IMR-90 (cell line): ENCODE results near the gene HTT. TPM values are rescaled to one million over a fixed set of nuclear protein-coding genes. Genes with fewer than 3 reads are reported as not detected.
A peak's percentile ranks its signal among the peaks of the same experiment; 100 is the strongest.

Source experiments
- ATAC-seq: fragments of 200-7000 bp; cut with Tn5 transposase; 2 replicates; pipeline ENCODE4 v1.9.1; 2020; ENCODE audit warnings: low read depth, mild to moderate bottlenecking, moderate library complexity
- BruUV-seq: library from RNA; stranded (reverse); fragments of 400-500 nt; replicated peaks from 2 replicates; lab custom pipeline; 2021; lab: Mats Ljungman, UMichigan
- CTCF ChIA-PET: fragments of 300-600 bp; formaldehyde crosslinking; extraction: SDS; loops from one replicate; lab custom pipeline; 2021; ENCODE audit warnings: antibody characterized with exemption; lab: Yijun Ruan, JAX
- POLR2A ChIA-PET: fragments of 300-600 bp; sonication (Branson Sonifier 250); formaldehyde crosslinking; loops from one replicate; lab custom pipeline; 2022; ENCODE audit warnings: antibody characterized with exemption; ENCODE audit not compliant: unreplicated experiment; lab: Charles Lee
- DNase-seq: peaks from one replicate; pipeline ENCODE4 v3.0.0; 2013
- H2AFZ ChIP-seq: replicated peaks from 2 replicates; pipeline ENCODE3; 2013; ENCODE audit warnings: low read length, mild to moderate bottlenecking; ENCODE audit not compliant: poor library complexity
- H2AK5ac ChIP-seq: 2 replicates; pipeline ENCODE4 v1.6.1; 2013; ENCODE audit warnings: low read depth, low read length, inconsistent platforms
- H2AK9ac ChIP-seq: replicated peaks from 2 replicates; pipeline ENCODE3; 2013; ENCODE audit warnings: mild to moderate bottlenecking, low read depth, low read length, moderate library complexity; ENCODE audit not compliant: poor library complexity
- H2BK120ac ChIP-seq: 2 replicates; pipeline ENCODE4 v1.6.1; 2013; ENCODE audit warnings: low read depth, low read length, inconsistent platforms
- H2BK15ac ChIP-seq: 3 replicates; pipeline ENCODE4 v1.6.1; 2013; ENCODE audit warnings: low read depth, low read length, inconsistent platforms
- H2BK20ac ChIP-seq: 2 replicates; pipeline ENCODE4 v1.6.1; 2013; ENCODE audit warnings: low read depth, mild to moderate bottlenecking, inconsistent platforms, low read length, moderate library complexity
- H2BK5ac ChIP-seq: 2 replicates; pipeline ENCODE4 v1.6.1; 2013; ENCODE audit warnings: mild to moderate bottlenecking, low read depth, low read length, inconsistent platforms; ENCODE audit not compliant: poor library complexity, severe bottlenecking
- H3K14ac ChIP-seq: replicated peaks from 2 replicates; pipeline ENCODE4 v1.6.1; 2013; ENCODE audit warnings: low read depth, low read length, inconsistent platforms
- H3K18ac ChIP-seq: 2 replicates; pipeline ENCODE4 v1.6.1; 2013; ENCODE audit warnings: low read depth, low read length, control low read depth
- H3K23ac ChIP-seq: 2 replicates; pipeline ENCODE4 v1.6.1; 2013; ENCODE audit warnings: low read depth, low read length, inconsistent platforms
- H3K27ac ChIP-seq: 2 replicates; pipeline ENCODE4 v1.5.1; 2013; ENCODE audit warnings: mild to moderate bottlenecking, control low read depth, low read length; ENCODE audit not compliant: insufficient read depth
- H3K27me3 ChIP-seq: 2 replicates; pipeline ENCODE4 v1.6.1; 2013; ENCODE audit warnings: low read length; ENCODE audit not compliant: control insufficient read depth, insufficient read depth
- H3K36me3 ChIP-seq: 2 replicates; pipeline ENCODE4 v1.6.1; 2013; ENCODE audit warnings: low read length, mixed read lengths; ENCODE audit not compliant: control insufficient read depth, insufficient read depth
- H3K4ac ChIP-seq: 2 replicates; pipeline ENCODE4 v1.6.1; 2013; ENCODE audit warnings: low read depth, low read length, inconsistent platforms
- H3K4me1 ChIP-seq: 2 replicates; pipeline ENCODE4 v1.6.1; 2013; ENCODE audit warnings: low read length, mixed read lengths; ENCODE audit not compliant: control insufficient read depth, insufficient read depth
- H3K4me2 ChIP-seq: 2 replicates; pipeline ENCODE4 v1.6.1; 2013; ENCODE audit warnings: low read depth, mild to moderate bottlenecking, control low read depth, low read length, moderate library complexity
- H3K4me3 ChIP-seq: 2 replicates; pipeline ENCODE4 v1.5.1; 2013; ENCODE audit warnings: low read depth, mild to moderate bottlenecking, control low read depth, low read length, moderate library complexity; ENCODE audit not compliant: insufficient read depth
- H3K56ac ChIP-seq: 2 replicates; pipeline ENCODE4 v1.6.1; 2013; ENCODE audit warnings: low read length, inconsistent platforms; ENCODE audit not compliant: insufficient read depth; ENCODE audit errors: extremely low read depth
- H3K79me1 ChIP-seq, 2 experiments: 2 replicates each; pipeline ENCODE4 v1.6.1; 2013; ENCODE audit warnings: low read length in 2 of 2, inconsistent platforms in 1 of 2, low read depth in 1 of 2
- H3K9ac ChIP-seq: 2 replicates; pipeline ENCODE4 v1.6.1; 2013; ENCODE audit warnings: low read depth, low read length, control low read depth
- H3K9me1 ChIP-seq: 2 replicates; pipeline ENCODE4 v1.6.1; 2013; ENCODE audit warnings: low read length, inconsistent platforms; ENCODE audit not compliant: insufficient read depth
- H3K9me3 ChIP-seq: 2 replicates; pipeline ENCODE4 v1.6.1; 2013; ENCODE audit warnings: low read length; ENCODE audit not compliant: control insufficient read depth, insufficient read depth
- H4K20me1 ChIP-seq: 2 replicates; pipeline ENCODE4 v1.6.1; 2013; ENCODE audit warnings: low read length, inconsistent platforms; ENCODE audit not compliant: insufficient read depth
- H4K5ac ChIP-seq: 2 replicates; pipeline ENCODE4 v1.6.1; 2013; ENCODE audit warnings: mild to moderate bottlenecking, low read depth, low read length, control low read depth
- H4K8ac ChIP-seq, 2 experiments: 2 replicates each; pipeline ENCODE4 v1.6.1; 2013; ENCODE audit warnings: low read depth in 2 of 2, low read length in 2 of 2, control low read depth in 1 of 2, inconsistent platforms in 1 of 2
- H4K91ac ChIP-seq: 2 replicates; pipeline ENCODE4 v1.6.1; 2013; ENCODE audit warnings: low read depth, low read length, inconsistent platforms; ENCODE audit not compliant: insufficient read depth
- BHLHE40 ChIP-seq: fragments of 150-350 bp; IDR thresholded peaks from 2 replicates; pipeline ENCODE4 v1.6.1; 2016; ENCODE audit warnings: mild to moderate bottlenecking, low read depth, low read length
- CEBPB ChIP-seq: IDR thresholded peaks from 2 replicates; pipeline ENCODE4 v1.6.1; 2012; ENCODE audit warnings: low read depth, low read length, improper control_type of control experiment
- FOS ChIP-seq: fragments of 150-350 bp; IDR thresholded peaks from 2 replicates; pipeline ENCODE4 v1.6.1; 2016; ENCODE audit warnings: low read depth, low read length
- MAFK ChIP-seq: IDR thresholded peaks from 2 replicates; pipeline ENCODE4 v1.6.1; 2012; ENCODE audit warnings: low read depth, low read length, improper control_type of control experiment
- MAZ ChIP-seq: IDR thresholded peaks from 2 replicates; pipeline ENCODE4 v1.6.1; 2012; ENCODE audit warnings: low read depth, mild to moderate bottlenecking, low read length, improper control_type of control experiment, moderate library complexity, borderline replicate concordance
- MXI1 ChIP-seq: IDR thresholded peaks from 2 replicates; pipeline ENCODE4 v1.6.1; 2012; ENCODE audit warnings: low read depth, mild to moderate bottlenecking, low read length, moderate library complexity, borderline replicate concordance
- NFE2L2 ChIP-seq: fragments of 150-350 bp; IDR thresholded peaks from 2 replicates; pipeline ENCODE4 v1.6.1; 2016; ENCODE audit warnings: low read depth, mild to moderate bottlenecking, low read length
- POLR2A ChIP-seq: IDR thresholded peaks from 2 replicates; pipeline ENCODE4 v1.6.1; 2012; ENCODE audit warnings: mild to moderate bottlenecking, low read depth, low read length
- RAD21 ChIP-seq: IDR thresholded peaks from 2 replicates; pipeline ENCODE4 v1.6.1; 2012; ENCODE audit warnings: low read length, improper control_type of control experiment
- RCOR1 ChIP-seq: IDR thresholded peaks from 2 replicates; pipeline ENCODE4 v1.6.1; 2012; ENCODE audit warnings: mild to moderate bottlenecking, low read length, improper control_type of control experiment; ENCODE audit not compliant: insufficient replicate concordance
- RFX5 ChIP-seq: IDR thresholded peaks from 2 replicates; pipeline ENCODE4 v1.8.0; 2012; ENCODE audit warnings: low read depth, mild to moderate bottlenecking, low read length, moderate library complexity
- SMC3 ChIP-seq: fragments of 150-350 bp; IDR thresholded peaks from 2 replicates; pipeline ENCODE4 v1.6.1; 2016; ENCODE audit warnings: low read depth, mild to moderate bottlenecking, antibody characterized with exemption, low read length, moderate library complexity
- USF2 ChIP-seq: fragments of 150-350 bp; IDR thresholded peaks from 2 replicates; pipeline ENCODE4 v1.6.1; 2017; ENCODE audit warnings: mild to moderate bottlenecking, antibody characterized with exemption, low read length, low read depth
- WGBS, 2 experiments: methylation state at CpG; one replicate each; pipeline versions ENCODE4 v1.1.5 to v1.1.7; 2013; ENCODE audit warnings: missing lambda C conversion rate in 2 of 2; ENCODE audit not compliant: insufficient read length in 1 of 2; ENCODE audit errors: extremely low coverage in 2 of 2; 5-methylcytosine and 5-hydroxymethylcytosine counted together
- dilution Hi-C: fragments of 300-500 bp; cut with HindIII; formaldehyde crosslinking; loops from one replicate; pipeline ENCODE4 v1.14.3; 2018; ENCODE audit warnings: low sequenced_read_pairs; ENCODE audit not compliant: unreplicated experiment
- in situ Hi-C: fragments of 300-500 bp; cut with MboI; formaldehyde crosslinking; loops from 3 replicates; pipeline ENCODE4 v1.14.3; 2019; ENCODE audit warnings: low sequenced_read_pairs, inconsistent platforms, mixed read lengths
- intact Hi-C: fragments of 100-400 bp; cut with micrococcal nuclease; formaldehyde crosslinking; loops from 2 replicates; pipeline ENCODE4 v1.10.0; 2022
- polyA plus RNA-seq, 3 experiments: library from polyadenylated mRNA; depleted of rRNA; stranded (reverse); fragments of >200 nt; gene quantifications; 2 replicates each; pipeline ENCODE4 v1.2.3, GENCODE V29; 2012; ENCODE audit warnings: low replicate concordance in 1 of 3
- total RNA-seq: library from RNA; depleted of rRNA; stranded (reverse); fragments of >200 nt; gene quantifications from 2 replicates; pipeline ENCODE4 v1.2.3, GENCODE V29; 2012
- TF ChIP-seq, protein P1 (sequence below): fragments of 150-350 bp; IDR thresholded peaks from 2 replicates; pipeline ENCODE4 v1.6.1; 2016; ENCODE audit warnings: low read depth, mild to moderate bottlenecking, low read length, moderate library complexity, borderline replicate concordance
- TF ChIP-seq, protein P2 (sequence below): conservative IDR thresholded peaks from 2 replicates; pipeline ENCODE4 v1.5.1; 2012; ENCODE audit warnings: mild to moderate bottlenecking, low read depth, low read length, improper control_type of control experiment

HTT gene
- total and polyA plus RNA-seq, 2 of the 4 experiments (the other 2 are of a cell fraction), result 11.6 to 14.3 TPM

- Histone ChIP-seq H2BK120ac (no peak overlapping the region), H3K79me1 (no peaks in the 10 kb centered on the region), H3K36me3 (no peaks in the 10 kb centered on the region), H2AFZ (peak overlapping the region; percentile 65), H4K8ac (no peak overlapping the region), H3K27me3 (peaks cover 37% of the 10 kb centered on the region), H3K4me1 (no peaks in the 10 kb centered on the region; the same call in 1 of the 2 replicates), H3K4ac (no peak overlapping the region), H3K4me3 (no peak overlapping the region), H3K9me1 (no peaks in the 10 kb centered on the region), H4K91ac (no peak overlapping the region), H3K56ac (no peak overlapping the region), H3K18ac (no peak overlapping the region), H3K27ac (no peak overlapping the region), H2BK5ac (no peak overlapping the region), H3K23ac (no peak overlapping the region), H3K9me3 (no peaks in the 10 kb centered on the region), H3K9ac (no peak overlapping the region), H2BK15ac (no peak overlapping the region), H3K14ac (no peak overlapping the region), H2BK20ac (no peak overlapping the region), H4K20me1 (no peaks in the 10 kb centered on the region), H4K5ac (no peak overlapping the region), H2AK9ac (no peak overlapping the region), H2AK5ac (no peak overlapping the region), H3K4me2 (no peak overlapping the region)
- in situ Hi-C loops (loop anchor here (25.0 kb wide), 1 partner anchor 273 kb away; the partner anchor contains the start of gene TNIP2), intact Hi-C loops (loop anchor here (5.0 kb wide), 1 partner anchor 273 kb away; no protein-coding TSS in a partner anchor), dilution Hi-C loops (no loop called here)
- CTCF ChIA-PET, result interaction anchor here (1.8 kb wide), 1 partner anchor 58 kb away, joined by 9 read pairs; no protein-coding TSS in a partner anchor
- 17% methylated on average over 1 of the region's 6 CpGs; no CpG with 5 or more reads in 1 of the 2 experiments for WGBS, 2 experiments
- ATAC-seq (no peak), DNase-seq (no peak)
- TF ChIP-seq NFE2L2 (no peak), POLR2A (no peak), MAFK (no peak), RFX5 (no peak), USF2 (no peak), MAZ (no peak), RCOR1 (no peak), CEBPB (no peak), RAD21 (no peak), MXI1 (no peak), FOS (no peak), SMC3 (no peak), BHLHE40 (no peak)
- TF ChIP-seq, protein P1, sequence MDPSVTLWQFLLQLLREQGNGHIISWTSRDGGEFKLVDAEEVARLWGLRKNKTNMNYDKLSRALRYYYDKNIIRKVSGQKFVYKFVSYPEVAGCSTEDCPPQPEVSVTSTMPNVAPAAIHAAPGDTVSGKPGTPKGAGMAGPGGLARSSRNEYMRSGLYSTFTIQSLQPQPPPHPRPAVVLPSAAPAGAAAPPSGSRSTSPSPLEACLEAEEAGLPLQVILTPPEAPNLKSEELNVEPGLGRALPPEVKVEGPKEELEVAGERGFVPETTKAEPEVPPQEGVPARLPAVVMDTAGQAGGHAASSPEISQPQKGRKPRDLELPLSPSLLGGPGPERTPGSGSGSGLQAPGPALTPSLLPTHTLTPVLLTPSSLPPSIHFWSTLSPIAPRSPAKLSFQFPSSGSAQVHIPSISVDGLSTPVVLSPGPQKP, result no peak
- TF ChIP-seq, protein P2, sequence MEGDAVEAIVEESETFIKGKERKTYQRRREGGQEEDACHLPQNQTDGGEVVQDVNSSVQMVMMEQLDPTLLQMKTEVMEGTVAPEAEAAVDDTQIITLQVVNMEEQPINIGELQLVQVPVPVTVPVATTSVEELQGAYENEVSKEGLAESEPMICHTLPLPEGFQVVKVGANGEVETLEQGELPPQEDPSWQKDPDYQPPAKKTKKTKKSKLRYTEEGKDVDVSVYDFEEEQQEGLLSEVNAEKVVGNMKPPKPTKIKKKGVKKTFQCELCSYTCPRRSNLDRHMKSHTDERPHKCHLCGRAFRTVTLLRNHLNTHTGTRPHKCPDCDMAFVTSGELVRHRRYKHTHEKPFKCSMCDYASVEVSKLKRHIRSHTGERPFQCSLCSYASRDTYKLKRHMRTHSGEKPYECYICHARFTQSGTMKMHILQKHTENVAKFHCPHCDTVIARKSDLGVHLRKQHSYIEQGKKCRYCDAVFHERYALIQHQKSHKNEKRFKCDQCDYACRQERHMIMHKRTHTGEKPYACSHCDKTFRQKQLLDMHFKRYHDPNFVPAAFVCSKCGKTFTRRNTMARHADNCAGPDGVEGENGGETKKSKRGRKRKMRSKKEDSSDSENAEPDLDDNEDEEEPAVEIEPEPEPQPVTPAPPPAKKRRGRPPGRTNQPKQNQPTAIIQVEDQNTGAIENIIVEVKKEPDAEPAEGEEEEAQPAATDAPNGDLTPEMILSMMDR, result no peak
- POLR2A ChIA-PET, result no interaction called here
- no TSS peak for BruUV-seq
These were observed 38.8 kb upstream of the HTT start for GRCh38 chr4:3035674-3036073.
